ENCODE data around the gene UBE2E2.
"Not testable (repeated sequence)": the region's sequence is repeated elsewhere in the genome, so short reads cannot be mapped to it uniquely, and the experiment has no call there.

The UBE2E2 gene

DNA sequence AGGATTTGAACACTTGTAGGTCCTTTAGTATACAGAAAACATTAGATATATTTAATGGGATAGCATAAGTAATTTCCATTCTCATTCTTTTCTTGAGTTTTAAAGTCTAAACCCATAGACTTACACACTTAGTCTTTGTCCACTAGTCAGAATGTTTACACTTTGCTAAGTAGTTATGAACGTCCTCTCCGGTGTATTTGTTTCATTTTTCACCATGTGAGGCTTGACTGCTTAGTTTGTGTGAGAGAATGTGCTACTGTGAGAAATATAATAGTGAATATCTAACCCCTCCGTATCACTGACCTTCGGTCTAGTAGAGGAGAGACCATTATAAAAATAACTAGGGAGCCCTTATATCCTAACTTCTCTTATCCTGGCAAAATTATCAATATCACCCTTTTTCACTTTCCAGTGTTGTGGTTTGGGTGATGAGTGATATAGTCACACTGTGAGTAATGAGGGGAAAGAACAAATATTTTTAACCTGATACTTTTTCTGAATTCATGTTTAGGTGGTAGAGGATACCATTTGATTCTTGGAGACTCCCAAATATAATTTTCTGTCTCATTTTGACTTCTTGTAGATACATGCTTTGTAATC lies 122.4 kb downstream of the UBE2E2 start:
- no peak overlapping the region for H3K4me3 ChIP-seq (replicated peaks; ENCODE audit: low read depth, low read length)
- TF ChIP-seq, protein P1, sequence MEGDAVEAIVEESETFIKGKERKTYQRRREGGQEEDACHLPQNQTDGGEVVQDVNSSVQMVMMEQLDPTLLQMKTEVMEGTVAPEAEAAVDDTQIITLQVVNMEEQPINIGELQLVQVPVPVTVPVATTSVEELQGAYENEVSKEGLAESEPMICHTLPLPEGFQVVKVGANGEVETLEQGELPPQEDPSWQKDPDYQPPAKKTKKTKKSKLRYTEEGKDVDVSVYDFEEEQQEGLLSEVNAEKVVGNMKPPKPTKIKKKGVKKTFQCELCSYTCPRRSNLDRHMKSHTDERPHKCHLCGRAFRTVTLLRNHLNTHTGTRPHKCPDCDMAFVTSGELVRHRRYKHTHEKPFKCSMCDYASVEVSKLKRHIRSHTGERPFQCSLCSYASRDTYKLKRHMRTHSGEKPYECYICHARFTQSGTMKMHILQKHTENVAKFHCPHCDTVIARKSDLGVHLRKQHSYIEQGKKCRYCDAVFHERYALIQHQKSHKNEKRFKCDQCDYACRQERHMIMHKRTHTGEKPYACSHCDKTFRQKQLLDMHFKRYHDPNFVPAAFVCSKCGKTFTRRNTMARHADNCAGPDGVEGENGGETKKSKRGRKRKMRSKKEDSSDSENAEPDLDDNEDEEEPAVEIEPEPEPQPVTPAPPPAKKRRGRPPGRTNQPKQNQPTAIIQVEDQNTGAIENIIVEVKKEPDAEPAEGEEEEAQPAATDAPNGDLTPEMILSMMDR (IDR thresholded peaks at IDR 0.05; ENCODE audit: low read depth, low read length, missing control alignments) = no peak
- DNase-seq (ENCODE audit: extremely low read depth, low read depth) = no peak

DNA sequence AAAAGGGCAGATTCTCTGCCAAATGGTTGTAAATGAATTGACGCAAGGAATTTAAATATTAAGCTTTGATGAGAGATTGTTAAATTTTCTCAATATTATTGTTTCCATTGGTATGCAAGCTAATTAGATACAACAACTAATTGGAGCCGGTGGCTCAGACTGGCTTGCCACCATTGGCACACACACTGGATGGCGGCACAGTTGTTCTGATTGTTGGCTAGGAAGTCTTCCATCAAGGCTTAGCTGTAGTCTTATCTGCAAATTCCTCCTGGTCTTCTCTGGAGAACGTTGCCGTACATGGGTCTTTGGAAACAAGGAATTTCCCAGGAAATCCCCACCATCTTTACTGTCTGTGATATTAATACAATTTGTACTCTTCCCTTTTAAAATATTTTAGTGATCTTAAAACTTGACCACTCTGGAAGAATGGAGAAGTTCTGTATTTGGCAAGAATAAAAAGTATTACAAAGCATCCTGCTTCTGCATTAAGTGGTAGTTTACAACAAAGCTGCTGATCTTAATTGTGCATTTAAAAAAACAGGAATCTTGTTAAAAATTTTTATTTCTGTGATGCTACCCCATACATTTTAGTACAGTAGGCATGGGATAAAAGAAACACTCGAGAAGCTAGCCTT lies 126.5 kb downstream of the UBE2E2 start:
- H3K4me3 ChIP-seq (replicated peaks; ENCODE audit: low read depth, low read length) = no peak overlapping the region
- TF ChIP-seq, protein P1 (IDR thresholded peaks at IDR 0.05; ENCODE audit: low read depth, low read length, missing control alignments) = no peak
- no peak for DNase-seq (ENCODE audit: extremely low read depth, low read depth)

DNA sequence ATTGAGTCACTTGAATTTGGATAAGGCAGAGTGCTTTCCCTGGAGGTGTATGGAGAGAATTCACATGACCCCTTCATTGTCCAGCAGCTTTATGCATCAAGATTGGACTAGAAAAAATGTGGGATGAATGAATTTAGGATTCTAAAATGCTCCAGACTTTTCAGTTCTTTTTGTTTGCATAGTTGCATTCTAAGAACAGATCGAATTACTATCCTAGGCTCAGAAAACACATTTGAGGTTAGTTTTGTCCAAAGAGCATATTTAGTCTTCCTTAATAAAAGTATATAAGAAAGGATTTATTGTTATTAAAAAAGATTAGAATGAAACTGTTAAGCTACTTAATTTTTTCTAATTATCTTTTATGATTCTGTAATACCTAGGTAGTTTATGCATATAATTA lies 127.4 kb downstream of the UBE2E2 start:
- H3K4me3 ChIP-seq (replicated peaks; ENCODE audit: low read depth, low read length) = no peak overlapping the region
- no peak for DNase-seq (ENCODE audit: extremely low read depth, low read depth)
- TF ChIP-seq, protein P1 (IDR thresholded peaks at IDR 0.05; ENCODE audit: low read depth, low read length, missing control alignments) = no peak

DNA sequence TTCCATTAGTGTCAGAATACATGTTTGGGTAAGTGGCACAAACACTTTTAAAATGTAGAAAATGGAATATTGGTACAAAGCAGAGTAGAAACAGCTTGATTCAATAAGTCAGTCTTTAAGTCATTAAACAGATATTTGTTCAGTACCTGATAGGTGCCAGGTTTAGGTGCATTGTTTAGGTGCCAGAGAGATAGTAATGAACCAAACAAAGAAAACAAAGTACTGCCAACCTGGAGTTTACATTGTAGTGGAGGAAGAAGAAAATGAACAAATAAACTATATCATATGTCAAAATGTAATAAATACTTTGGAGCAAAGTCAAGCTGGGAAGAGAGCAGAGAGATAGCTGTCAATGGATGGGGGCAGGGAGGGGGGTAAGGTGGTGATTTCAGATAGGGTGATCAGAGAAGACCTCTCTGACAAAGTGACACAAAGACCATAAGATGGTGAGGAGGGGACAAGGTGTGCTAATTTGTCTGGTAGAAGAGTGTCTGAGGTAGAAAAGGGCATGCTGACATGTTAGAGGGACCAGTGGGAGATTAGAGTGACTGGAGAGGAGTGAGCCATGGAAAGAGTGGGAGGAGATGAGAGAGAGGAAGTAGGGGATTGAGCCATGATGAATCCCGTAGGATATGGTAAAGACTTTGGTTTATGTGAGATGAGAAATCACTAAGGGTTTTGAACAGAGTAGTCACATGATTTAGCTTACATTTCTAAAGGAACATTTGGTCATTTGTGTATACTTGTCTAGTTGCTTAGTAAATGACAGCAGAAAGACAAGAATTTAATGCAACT lies 128.2 kb downstream of the UBE2E2 start:
- no peak for DNase-seq (ENCODE audit: extremely low read depth, low read depth)
- H3K4me3 ChIP-seq (replicated peaks; ENCODE audit: low read depth, low read length) = no peak overlapping the region
- TF ChIP-seq, protein P1 (IDR thresholded peaks at IDR 0.05; ENCODE audit: low read depth, low read length, missing control alignments) = no peak

DNA sequence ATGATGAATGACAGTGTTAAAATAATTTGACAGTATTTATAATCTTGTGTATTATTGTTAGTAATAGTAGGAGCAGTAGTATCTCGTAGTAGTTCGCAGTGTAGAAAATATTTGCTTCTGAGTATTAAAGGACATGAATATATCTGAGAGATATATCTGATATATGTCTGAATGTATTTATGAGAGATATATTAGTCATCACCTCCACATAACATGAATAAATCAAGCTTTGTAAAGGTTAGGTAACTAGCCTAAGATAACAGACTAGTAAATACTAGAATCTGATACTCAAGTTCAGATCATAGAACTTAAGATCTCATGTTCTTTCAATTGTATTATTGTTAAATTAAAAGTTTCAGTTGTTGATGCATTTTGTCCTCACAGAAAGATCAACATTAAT lies 130.5 kb downstream of the UBE2E2 start:
- TF ChIP-seq, protein P1 (IDR thresholded peaks at IDR 0.05; ENCODE audit: low read depth, low read length, missing control alignments) = no peak
- DNase-seq (ENCODE audit: extremely low read depth, low read depth) = no peak

DNA sequence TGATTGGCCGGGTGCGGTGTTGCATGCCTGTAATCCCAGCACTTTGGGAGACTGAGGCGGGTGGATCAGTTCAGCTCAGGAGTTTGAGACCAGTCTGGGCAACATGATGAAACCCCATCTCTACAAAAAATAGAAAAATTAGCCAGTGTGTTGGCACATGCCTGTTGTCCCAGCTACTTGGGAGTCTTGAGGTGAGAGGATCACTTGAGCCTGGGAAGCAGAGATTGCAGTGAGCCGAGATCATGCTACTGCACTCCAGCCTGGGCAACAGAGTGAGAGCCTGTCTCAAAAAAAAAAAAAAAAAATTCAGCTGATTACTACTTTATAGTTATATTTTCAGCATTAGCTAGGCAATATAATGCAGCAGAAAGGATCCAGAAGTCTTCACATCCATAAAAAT lies 133.7 kb downstream of the UBE2E2 start:
- not testable (repeated sequence) for DNase-seq (ENCODE audit: extremely low read depth, low read depth); H3K4me3 ChIP-seq (replicated peaks; ENCODE audit: low read depth, low read length)

More for the DNA sequence above, 130.5 kb downstream of the UBE2E2 start:
- no peak overlapping the region for H3K4me3 ChIP-seq (replicated peaks; ENCODE audit: low read depth, low read length)

DNA sequence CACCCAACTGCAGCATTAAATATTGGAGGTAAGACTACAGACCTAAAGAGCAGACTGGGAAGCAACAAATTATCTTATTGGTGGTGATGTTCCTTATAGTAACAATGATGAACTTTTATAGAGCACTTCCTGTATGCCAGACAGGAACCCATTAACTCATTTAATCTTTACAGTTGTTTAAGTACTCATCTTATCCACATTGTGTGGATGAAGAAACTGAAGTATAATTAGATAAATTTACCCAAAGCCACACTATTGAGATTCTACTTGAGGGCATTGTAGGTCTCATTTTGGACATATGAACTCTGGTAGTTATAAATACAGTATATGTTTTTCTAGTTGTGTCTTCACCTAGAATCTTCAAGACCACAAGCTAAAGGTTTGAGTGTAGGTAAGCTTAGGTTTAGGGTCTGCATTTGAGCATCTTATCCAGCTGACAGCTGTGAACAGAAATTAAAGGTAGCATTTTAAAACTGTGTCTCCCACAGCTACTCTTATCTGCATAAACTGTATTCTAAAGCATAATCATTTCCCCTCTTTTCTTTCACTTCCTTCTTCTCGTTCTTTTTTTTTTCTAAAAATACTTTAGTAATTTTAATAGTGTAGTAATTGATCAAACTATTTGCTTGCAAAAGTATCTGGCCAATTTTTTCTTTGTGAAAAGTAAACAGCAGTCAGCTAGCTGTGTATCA lies 138.2 kb downstream of the UBE2E2 start:
- no peak for DNase-seq (ENCODE audit: extremely low read depth, low read depth)
- TF ChIP-seq, protein P1 (IDR thresholded peaks at IDR 0.05; ENCODE audit: low read depth, low read length, missing control alignments) = no peak
- H3K4me3 ChIP-seq (replicated peaks; ENCODE audit: low read depth, low read length) = no peak overlapping the region

All from HFF-Myc (cell line).